AG08395 (cell line): Measurements from ENCODE around the gene BRAF.
"Not testable (repeated sequence)": the region's sequence is repeated elsewhere in the genome, so short reads cannot be mapped to it uniquely, and the experiment has no call there.

ENCODE experiments used
- DNase-seq: peaks from one replicate; pipeline ENCODE4 v3.0.0; 2012; ENCODE audit warnings: mixed read lengths, low spot score

The BRAF gene

GRCh38 chr7:140918236-140918635, 6.5 kb downstream of the BRAF start:
- DNase-seq = no peak

DNA sequence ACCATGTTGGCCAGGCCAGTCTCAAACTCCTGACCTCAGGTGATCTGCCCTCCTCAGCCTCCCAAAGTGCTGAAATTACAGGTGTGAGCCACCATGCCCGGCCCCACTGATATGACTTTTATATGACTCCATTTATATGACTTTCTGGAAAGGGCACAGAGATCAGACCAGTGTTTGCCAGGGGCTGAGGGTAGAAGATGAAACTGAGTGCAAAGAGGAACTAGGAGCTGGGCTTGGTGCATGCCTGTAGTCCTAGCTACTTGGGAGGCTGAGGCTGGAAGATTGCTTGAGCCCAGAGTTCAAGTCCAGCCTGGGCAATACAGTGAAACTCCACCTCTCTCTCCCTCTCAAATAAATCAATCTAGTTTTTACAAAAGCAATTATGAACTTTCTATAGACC, 7.5 kb downstream of the BRAF start:
- DNase-seq = no peak

DNA sequence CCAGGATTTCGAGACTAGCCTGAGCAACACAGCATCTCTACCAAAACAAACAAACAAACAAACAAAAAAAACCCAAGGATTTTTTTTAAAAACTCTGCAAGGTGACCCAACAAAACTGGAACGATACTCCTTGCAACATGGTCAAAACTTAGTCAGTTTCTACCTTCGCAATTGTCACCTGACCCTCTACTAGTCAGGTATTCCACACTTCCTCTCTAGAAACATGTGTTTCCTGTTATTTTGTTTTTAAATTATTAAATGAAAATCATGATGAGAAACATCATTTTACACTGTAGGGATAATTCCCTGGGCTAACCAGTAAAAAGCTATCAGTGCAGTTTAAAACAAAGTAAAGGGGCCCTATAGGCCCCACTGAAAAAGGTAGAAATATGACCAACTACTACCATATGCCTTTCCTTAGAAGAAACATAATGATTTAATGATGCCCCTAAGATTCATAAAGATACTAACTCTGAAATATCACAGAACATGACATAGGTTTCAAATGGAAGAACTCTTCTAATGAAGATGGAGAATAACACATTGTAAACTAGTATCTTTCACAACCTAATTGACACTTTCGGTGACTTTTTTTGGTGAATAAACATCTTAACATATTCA, 8.7 kb downstream of the BRAF start:
- no peak for DNase-seq

- no peak for DNase-seq
Observed at GRCh38 chr7:140914083-140914482, 10.6 kb downstream of the BRAF start.

DNA sequence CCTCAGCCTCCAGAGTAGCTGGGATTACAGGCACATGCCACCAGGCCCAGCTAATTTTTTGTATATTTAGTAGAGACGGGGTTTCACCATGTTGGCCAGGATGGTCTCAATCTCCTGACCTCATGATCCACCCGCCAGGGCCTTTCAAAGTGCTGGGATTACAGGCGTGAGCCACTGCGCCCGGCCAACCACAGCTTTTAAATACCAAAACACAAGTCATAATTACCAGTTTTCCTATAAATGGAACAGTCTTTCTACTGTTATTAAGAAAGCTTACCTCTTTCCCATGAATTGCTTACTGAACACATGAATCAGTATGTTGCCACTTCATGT, 11.2 kb downstream of the BRAF start:
- DNase-seq = not testable (repeated sequence)

- DNase-seq = no peak
Observed at GRCh38 chr7:140911746-140912145, 13.0 kb downstream of the BRAF start.

- DNase-seq = no peak
Observed at GRCh38 chr7:140909476-140910161, 15.1 kb downstream of the BRAF start.

DNA sequence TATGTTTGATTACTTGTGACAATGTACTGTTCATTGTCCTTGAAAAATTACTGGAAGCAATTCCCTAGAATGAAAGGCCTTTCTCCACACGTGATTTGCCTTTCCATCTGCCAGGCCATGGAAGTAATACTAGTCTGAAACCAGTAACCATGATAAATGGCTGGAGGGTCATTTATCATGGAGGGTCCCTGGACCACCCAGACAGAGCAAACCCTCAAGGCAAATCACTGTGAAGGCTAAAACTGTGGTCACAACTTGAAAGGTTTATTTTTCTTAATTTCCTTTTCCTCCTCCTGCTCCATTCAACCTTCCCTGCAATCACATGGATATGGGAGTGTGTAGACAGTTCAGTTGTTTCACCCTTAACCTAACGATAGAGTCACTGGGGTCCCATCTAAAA, 16.4 kb downstream of the BRAF start:
- no peak for DNase-seq

- DNase-seq = no peak
Observed at GRCh38 chr7:140903741-140904480, 20.8 kb downstream of the BRAF start.

DNA sequence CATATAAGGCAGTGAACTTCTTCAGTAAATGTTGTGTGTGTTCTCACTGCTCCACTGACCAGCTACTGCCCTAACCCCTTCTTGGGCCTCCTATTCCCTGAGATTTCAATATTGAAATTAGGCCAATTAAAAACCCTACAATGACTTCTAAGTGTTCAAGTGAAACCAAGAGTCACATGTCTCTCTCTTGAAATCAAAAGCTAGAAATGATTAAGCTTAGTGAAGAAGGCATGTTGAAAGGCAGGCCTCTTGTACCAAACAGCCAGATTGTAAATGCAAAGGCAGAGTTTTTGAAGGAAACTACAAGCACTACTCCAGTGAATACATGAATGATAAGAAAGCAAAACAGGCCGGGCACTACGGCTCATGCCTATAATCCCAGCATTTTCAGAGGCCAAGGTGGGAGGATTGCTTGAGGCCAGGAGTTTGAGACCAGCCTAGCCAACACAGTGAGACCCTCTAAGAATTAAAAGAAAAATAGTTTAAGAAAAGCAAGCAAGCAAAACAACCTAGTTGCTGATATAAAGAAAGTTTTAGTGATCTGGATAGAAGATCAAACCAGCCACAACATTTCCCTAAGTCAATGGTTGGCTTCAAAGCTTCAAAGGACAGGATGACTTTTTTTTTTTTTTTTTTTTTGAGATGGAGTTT, 22.3 kb downstream of the BRAF start:
- no peak for DNase-seq

DNA sequence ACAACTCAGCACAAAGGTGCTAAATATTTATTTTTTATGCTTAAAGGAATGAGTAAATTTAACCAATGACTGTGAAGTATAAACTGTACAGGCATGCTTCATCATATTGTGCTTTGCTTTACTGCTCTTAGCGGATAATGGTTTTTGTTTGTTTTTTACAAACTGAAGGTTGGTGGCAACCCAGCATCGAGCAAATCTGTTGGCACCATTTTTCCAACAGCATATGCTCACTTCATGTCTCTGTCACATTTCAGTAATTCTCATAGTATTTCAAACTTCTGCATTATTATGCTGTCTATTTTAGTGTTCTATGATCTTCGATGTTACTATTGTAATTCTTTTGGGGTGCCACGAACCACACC, 22.8 kb downstream of the BRAF start:
- no peak for DNase-seq

- DNase-seq = no peak
Observed at GRCh38 chr7:140899883-140900282, 24.8 kb downstream of the BRAF start.

- DNase-seq = no peak
Observed at GRCh38 chr7:140898786-140899536, 25.8 kb downstream of the BRAF start.

DNA sequence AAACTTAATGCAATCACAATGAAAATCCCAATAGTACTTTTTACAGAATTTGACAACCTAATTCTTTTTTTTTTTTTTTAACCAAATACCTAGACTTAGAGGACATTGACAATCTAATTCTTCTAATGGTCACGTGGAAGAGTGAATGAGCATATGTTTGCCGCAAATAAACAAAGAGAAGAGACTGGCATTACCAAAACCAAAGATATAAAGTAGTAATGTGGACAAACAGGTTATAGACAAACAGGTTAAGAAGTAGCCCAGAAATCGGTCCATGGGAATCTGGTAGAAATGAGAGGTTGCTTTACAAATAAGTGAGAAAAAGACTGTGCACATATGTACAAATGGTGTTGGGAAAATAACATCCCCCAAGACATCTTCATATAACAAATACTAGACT, 27.7 kb downstream of the BRAF start:
- DNase-seq = no peak

- DNase-seq = no peak
Observed at GRCh38 chr7:140889645-140890044, 35.1 kb downstream of the BRAF start.

DNA sequence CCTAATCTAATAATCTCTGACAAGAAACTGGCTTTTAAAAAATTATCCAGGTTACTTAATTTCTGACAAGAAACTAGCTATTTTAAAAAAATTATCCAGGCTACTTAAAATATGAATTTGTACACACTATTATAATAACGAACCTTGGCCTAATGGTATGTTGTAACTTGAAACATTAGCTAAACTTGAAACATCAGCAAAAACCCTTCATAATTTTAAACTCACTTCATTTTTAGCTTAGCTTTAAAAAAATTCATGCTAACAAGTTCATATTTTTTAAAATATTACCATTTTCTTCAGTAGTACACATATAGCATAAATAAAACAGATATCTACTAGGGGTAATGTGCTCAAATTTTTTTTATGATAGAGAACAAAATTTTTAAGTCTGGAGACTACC, 35.6 kb downstream of the BRAF start:
- DNase-seq = no peak

DNA sequence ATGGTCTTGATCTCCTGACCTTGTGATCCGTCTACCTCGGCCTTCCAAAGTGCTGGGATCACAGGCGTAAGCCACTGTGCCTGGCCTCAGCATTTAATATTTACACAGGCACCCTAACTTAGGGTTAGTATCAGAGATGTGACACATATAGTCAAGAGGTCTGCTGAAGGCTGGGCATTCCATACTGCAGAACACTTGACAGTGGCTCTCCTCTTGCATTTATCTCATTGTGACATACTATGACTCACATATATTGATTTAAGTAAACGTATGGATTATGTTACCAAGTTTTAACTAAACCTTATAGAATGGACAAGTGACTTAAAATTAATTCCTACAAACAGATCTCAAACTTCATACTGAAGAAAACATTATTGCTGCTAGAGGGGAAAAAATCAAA, 36.6 kb downstream of the BRAF start:
- DNase-seq = no peak

DNA sequence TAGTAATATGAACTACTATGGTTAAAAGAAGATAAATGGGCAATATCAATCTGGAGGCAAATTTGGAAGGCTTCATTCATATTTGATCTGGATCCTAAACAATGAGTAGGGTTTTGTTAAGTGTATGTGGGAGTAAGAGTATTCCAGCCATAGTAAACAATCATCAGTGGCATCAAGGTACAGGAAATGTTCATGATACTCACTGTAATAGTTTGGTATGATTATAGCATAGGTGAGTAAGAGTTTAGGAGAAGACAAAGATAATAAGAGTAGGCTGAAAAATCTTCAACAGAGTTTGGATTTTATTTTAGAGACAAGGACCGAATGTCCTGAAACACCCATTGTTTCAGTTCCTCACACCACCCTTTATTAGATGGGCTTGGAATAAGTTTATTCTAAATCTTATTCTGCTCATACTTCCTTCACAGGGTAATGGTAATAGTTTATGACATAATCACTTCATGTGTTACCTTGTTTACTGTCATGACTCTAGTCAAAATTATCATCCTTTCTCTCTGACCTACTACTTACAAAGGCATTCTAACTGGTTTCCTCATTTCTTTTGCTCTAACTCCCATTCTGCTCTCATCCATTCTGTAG, 38.9 kb downstream of the BRAF start:
- no peak for DNase-seq

GRCh38 chr7:140883378-140883777, 41.4 kb downstream of the BRAF start:
- DNase-seq = no peak

DNA sequence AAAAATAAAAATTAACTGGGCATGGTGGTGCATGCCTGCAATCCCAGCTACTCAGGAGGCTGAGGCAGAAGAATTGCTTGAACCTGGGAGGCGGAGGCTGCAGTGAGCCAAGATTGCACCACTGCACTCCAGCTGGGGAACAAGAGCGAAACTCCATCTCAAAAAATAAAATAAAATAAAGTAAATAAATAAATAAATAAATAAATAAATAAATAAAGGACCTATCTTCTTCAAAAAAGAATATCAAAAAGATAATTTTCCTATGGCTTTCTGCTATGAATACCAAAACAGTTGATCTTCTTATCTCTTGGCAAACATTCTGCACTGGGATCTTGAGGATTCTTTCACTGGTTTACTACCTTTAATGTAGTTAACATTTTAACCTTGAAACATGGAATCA, 41.9 kb downstream of the BRAF start:
- not testable (repeated sequence) for DNase-seq

DNA sequence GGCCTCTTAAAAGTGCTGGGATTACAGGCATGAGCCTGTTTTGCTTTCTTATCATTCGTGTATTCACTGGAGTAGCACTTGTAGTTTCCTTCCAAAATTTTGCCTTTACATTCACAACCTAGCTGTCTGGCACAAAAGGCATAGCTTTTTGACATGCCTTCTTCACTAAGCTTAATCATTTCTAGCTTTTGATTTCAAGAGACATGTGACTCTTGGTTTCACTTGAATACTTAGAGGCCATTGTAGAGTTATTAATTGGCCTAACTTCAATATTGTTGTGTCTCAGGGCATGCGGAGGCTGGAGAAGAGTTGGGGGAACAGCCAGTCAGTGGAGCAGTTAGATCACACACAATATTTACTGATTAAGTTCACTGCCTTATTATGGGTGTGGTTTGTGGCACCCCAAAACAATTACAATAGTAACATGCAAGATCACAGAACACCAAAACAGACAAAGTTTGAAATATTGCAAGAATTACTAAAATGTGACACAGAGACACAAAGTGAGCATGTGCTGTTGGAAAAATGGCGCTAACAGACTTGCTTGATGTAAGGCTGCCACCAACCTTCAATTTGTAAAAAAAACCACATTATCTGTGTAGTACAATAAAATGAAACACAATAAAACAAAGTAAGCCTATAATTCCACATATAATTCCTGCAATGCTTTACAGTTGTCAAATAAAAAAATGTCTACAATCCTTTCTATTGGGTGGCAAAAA, 43.1 kb downstream of the BRAF start:
- DNase-seq = no peak

DNA sequence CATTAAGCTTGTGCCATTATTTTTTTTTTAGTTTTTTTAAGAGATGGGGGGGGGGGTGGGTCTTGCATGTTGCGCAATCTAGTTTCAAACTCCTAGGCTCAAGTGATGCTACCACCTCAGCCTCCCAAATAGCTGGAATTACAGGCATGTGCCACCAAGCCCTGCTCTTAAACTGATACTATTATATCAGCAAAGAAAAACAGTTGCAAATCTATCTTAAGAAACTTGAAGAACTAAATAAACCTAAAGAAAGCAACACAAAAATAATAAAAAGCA, 47.5 kb downstream of the BRAF start:
- DNase-seq = no peak
